ENCODE data around the gene VPS11.

VPS11 gene

GRCh38 chr11:119126675-119127268 is 59.2 kb downstream of the VPS11 start:
- no peak for DNase-seq

DNA sequence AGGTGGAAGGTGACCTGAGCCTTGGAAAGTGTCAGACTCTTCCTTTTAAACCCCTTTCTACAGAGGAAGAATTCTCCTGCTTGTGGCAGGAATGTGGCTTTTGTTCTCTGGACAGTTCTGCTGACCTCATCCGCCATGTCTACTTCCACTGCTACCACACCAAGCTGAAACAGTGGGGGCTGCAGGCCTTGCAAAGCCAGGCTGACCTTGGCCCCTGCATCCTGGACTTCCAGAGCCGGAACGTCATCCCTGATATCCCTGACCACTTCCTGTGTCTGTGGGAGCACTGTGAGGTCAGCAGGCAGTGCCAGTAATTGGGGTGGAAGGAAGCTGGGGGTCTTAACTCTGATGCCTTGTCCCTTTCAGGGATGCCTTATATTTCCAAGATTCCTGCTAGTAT is 63.0 kb downstream of the VPS11 start:
- DNase-seq, result no peak

Measured in T1000 (cell line).